Measurements from ENCODE around the gene ZNF22. TPM values are rescaled to one million over a fixed set of nuclear protein-coding genes. Genes with fewer than 3 reads are reported as not detected.

ZNF22 gene
- total RNA-seq, 1 donor from 2014 or later, result 20.6 TPM

DNA sequence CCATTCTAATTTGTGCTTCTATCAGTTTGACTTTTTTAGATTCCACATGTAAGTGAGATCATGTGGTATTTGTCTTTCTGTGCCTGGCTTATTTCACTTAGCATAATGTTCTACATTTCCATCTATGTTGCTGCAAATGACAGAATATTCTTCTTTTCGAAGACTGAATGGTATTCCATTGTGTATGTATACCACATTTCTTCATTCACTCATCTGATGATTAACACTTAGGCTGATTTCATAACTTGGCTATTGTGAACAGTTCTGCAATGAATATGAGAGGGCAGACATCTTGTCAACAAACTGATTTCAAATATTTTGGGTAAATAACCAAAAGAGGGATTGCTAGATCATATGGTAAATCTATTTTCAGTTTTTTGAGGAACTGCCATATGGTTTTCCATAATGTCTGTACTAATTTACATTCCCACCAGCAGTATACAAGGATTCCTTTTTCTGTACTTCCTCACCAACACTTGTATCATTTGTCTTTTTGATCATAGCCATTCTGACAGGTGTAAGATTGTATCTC, 52.9 kb downstream of the ZNF22 start:
- no peaks in the 10 kb centered on the region for H3K27me3 ChIP-seq
- no peaks in the 10 kb centered on the region for H3K9me3 ChIP-seq
- no peak for TF ChIP-seq POLR2AphosphoS5 (IDR thresholded peaks at IDR 0.05; ENCODE audit: insufficient read depth in 1 of 2, low read depth in 1 of 2)
- TF ChIP-seq, protein P1, sequence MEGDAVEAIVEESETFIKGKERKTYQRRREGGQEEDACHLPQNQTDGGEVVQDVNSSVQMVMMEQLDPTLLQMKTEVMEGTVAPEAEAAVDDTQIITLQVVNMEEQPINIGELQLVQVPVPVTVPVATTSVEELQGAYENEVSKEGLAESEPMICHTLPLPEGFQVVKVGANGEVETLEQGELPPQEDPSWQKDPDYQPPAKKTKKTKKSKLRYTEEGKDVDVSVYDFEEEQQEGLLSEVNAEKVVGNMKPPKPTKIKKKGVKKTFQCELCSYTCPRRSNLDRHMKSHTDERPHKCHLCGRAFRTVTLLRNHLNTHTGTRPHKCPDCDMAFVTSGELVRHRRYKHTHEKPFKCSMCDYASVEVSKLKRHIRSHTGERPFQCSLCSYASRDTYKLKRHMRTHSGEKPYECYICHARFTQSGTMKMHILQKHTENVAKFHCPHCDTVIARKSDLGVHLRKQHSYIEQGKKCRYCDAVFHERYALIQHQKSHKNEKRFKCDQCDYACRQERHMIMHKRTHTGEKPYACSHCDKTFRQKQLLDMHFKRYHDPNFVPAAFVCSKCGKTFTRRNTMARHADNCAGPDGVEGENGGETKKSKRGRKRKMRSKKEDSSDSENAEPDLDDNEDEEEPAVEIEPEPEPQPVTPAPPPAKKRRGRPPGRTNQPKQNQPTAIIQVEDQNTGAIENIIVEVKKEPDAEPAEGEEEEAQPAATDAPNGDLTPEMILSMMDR (IDR thresholded peaks at IDR 0.05), result no peak
- no peak for TF ChIP-seq POLR2A (IDR thresholded peaks at IDR 0.05)
- no peak for DNase-seq (ENCODE audit: extremely low spot score in 2 of 2)
- H3K27ac ChIP-seq, result no peak overlapping the region
- no peaks in the 10 kb centered on the region for H3K36me3 ChIP-seq
- H3K4me3 ChIP-seq, result no peak overlapping the region
- intact Hi-C loops (cut with DNase I), result no loop called here
- H3K4me1 ChIP-seq, result no peaks in the 10 kb centered on the region

Other genes starting within 250 kb of the ZNF22 start
- not detected for gene TMEM72, start 89.6 kb upstream of the ZNF22 start, total RNA-seq
- gene RASSF4, start 41.1 kb upstream of the ZNF22 start, total RNA-seq, result 29.2 TPM
- gene DEPP1, start 22.1 kb upstream of the ZNF22 start, total RNA-seq, result 155 TPM

Data from vagina (tissue), 2 donors.